SK-N-SH (cell line): ENCODE measurements around the gene EZR. TPM values are rescaled to one million over a fixed set of nuclear protein-coding genes. Genes with fewer than 3 reads are reported as not detected.

Experiments used
- CTCF ChIA-PET: fragments of 300-600, 350-600 bp; formaldehyde crosslinking; extraction: SDS; loops from one replicate; lab custom pipeline; 2021; lab: Yijun Ruan, JAX
- POLR2A ChIA-PET: fragments of 350-600 bp; sonication (Branson Sonifier 250); formaldehyde crosslinking; extraction: SDS; loops from one replicate; lab custom pipeline; 2020; ENCODE audit warnings: antibody characterized with exemption, inconsistent platforms; lab: Yijun Ruan, JAX
- DNase-seq: peaks from one replicate; pipeline ENCODE4 v3.0.0; 2012
- H2AFZ ChIP-seq: fragments of 200-600 bp; sonication (generic); 2 replicates; pipeline ENCODE4 v1.8.1; 2016; ENCODE audit warnings: antibody characterized with exemption, mild to moderate bottlenecking, low read depth
- H3F3A ChIP-seq: fragments of 200-600 bp; sonication (generic); replicated peaks from 2 replicates; pipeline ENCODE3; 2016; ENCODE audit warnings: antibody characterized with exemption, mild to moderate bottlenecking; ENCODE audit not compliant: insufficient read depth
- H3K27ac ChIP-seq, 2 experiments: fragments of 200-500 bp in 1 of 2; fragments of 200-600 bp in 1 of 2; sonication (Bioruptor generic) in 1 of 2; sonication (generic), shearing (Covaris generic) in 1 of 2; 2 replicates each; pipeline versions ENCODE4 v1.5.1 to v1.6.1; 2014 to 2016; ENCODE audit warnings: low read depth in 2 of 2, inconsistent platforms in 1 of 2, low read length in 1 of 2, mild to moderate bottlenecking in 1 of 2, mixed read lengths in 1 of 2
- H3K27me3 ChIP-seq: fragments of 200-600 bp; sonication (generic), shearing (Covaris generic); 2 replicates; pipeline ENCODE4 v1.6.1; 2016; ENCODE audit warnings: mixed run types; ENCODE audit not compliant: insufficient read depth
- H3K36me3 ChIP-seq, 2 experiments: fragments of 200-500 bp in 1 of 2; fragments of 200-600 bp in 1 of 2; sonication (Bioruptor generic) in 1 of 2; sonication (generic) in 1 of 2; replicated peaks in 1 of 2; 2 replicates each; pipeline versions ENCODE3 to v1.5.1; 2014 to 2016; ENCODE audit warnings: low read length in 1 of 2, mild to moderate bottlenecking in 1 of 2; ENCODE audit not compliant: insufficient read depth in 2 of 2, control insufficient read depth in 1 of 2
- H3K4me1 ChIP-seq, 2 experiments: fragments of 200-500 bp in 1 of 2; fragments of 200-600 bp in 1 of 2; sonication (Bioruptor generic) in 1 of 2; sonication (generic), shearing (Covaris generic) in 1 of 2; 2 replicates each; pipeline versions ENCODE4 v1.5.1 to v1.6.1; 2014 to 2016; ENCODE audit warnings: low read depth in 1 of 2, low read length in 1 of 2, mixed run types in 1 of 2; ENCODE audit not compliant: insufficient read depth in 2 of 2, control insufficient read depth in 1 of 2
- H3K4me2 ChIP-seq: fragments of 200-600 bp; sonication (generic), shearing (Covaris generic); 2 replicates; pipeline ENCODE4 v1.6.1; 2017; ENCODE audit warnings: mixed run types
- H3K4me3 ChIP-seq, 2 experiments: fragments of 200-500 bp in 1 of 2; fragments of 200-600 bp in 1 of 2; sonication (Bioruptor generic) in 1 of 2; sonication (generic), shearing (Covaris generic) in 1 of 2; 2 replicates each; pipeline versions ENCODE4 v1.5.1 to v1.8.1; 2014 to 2016; ENCODE audit warnings: low read depth in 2 of 2, inconsistent platforms in 1 of 2, low read length in 1 of 2, mild to moderate bottlenecking in 1 of 2, mixed read lengths in 1 of 2, moderate library complexity in 1 of 2
- H3K79me2 ChIP-seq: fragments of 200-600 bp; sonication (generic); 2 replicates; pipeline ENCODE4 v1.8.1; 2017; ENCODE audit warnings: mild to moderate bottlenecking; ENCODE audit not compliant: insufficient read depth
- H3K9ac ChIP-seq: fragments of 200-600 bp; sonication (generic); 2 replicates; pipeline ENCODE4 v1.6.1; 2017; ENCODE audit warnings: mixed run types
- H3K9me2 ChIP-seq: fragments of 200-600 bp; sonication (generic); 2 replicates; pipeline ENCODE4 v1.6.1; 2017; ENCODE audit warnings: mixed run types
- H3K9me3 ChIP-seq: fragments of 200-600 bp; sonication (generic); 2 replicates; pipeline ENCODE4 v1.6.1; 2017; ENCODE audit warnings: mixed run types, mild to moderate bottlenecking, moderate library complexity
- H4K20me1 ChIP-seq: fragments of 200-600 bp; sonication (generic); 2 replicates; pipeline ENCODE4 v1.6.1; 2017; ENCODE audit warnings: mild to moderate bottlenecking, mixed run types; ENCODE audit not compliant: insufficient read depth
- CHD2 ChIP-seq: fragments of 150-350 bp; IDR thresholded peaks from 2 replicates; pipeline ENCODE4 v1.6.1; 2018; ENCODE audit warnings: low read length; ENCODE audit not compliant: partially characterized antibody
- ELF1 ChIP-seq: IDR thresholded peaks from 2 replicates; pipeline ENCODE4 v1.4.0; 2012
- EP300 ChIP-seq, 2 experiments: IDR thresholded peaks; 2 replicates each; pipeline versions ENCODE4 v1.4.0 to v1.6.1; 2012; ENCODE audit warnings: borderline replicate concordance in 1 of 2, low read depth in 1 of 2, low read length in 1 of 2
- EZH2phosphoT487 ChIP-seq: fragments of 200-600 bp; sonication (generic); IDR thresholded peaks from 2 replicates; pipeline ENCODE4 v1.6.1; 2017; ENCODE audit warnings: low read depth, mixed run types, mild to moderate bottlenecking, antibody characterized with exemption, moderate library complexity, borderline replicate concordance
- FOSL2 ChIP-seq: IDR thresholded peaks from 2 replicates; pipeline ENCODE4 v1.4.0; 2012; ENCODE audit warnings: low read depth, mild to moderate bottlenecking, moderate library complexity, borderline replicate concordance
- FOXJ3 ChIP-seq: sonication (generic); formaldehyde crosslinking; IDR thresholded peaks from 2 replicates; pipeline ENCODE4 v1.5.1; 2020; ENCODE audit warnings: mild to moderate bottlenecking, missing genetic modification reagents
- FOXM1 ChIP-seq: IDR thresholded peaks from 2 replicates; pipeline ENCODE4 v1.4.0; 2012; ENCODE audit warnings: low read depth, mild to moderate bottlenecking
- GATA2 ChIP-seq: sonication (generic); formaldehyde crosslinking; IDR thresholded peaks from 2 replicates; pipeline ENCODE4 v1.5.0; 2020; ENCODE audit warnings: mild to moderate bottlenecking, missing genetic modification reagents
- JUND ChIP-seq: IDR thresholded peaks from 2 replicates; pipeline ENCODE4 v1.4.0; 2012
- MAX ChIP-seq: IDR thresholded peaks from 2 replicates; pipeline ENCODE4 v1.4.0; 2012; ENCODE audit warnings: low read depth
- MEF2A ChIP-seq: IDR thresholded peaks from 2 replicates; pipeline ENCODE4 v1.4.0; 2012; ENCODE audit warnings: low read depth, borderline replicate concordance
- MXI1 ChIP-seq: IDR thresholded peaks from 2 replicates; pipeline ENCODE4 v1.6.1; 2012; ENCODE audit warnings: mild to moderate bottlenecking, low read depth, low read length, improper control_type of control experiment
- NFIC ChIP-seq: IDR thresholded peaks from 2 replicates; pipeline ENCODE4 v1.4.0; 2012; ENCODE audit warnings: borderline replicate concordance
- NRF1 ChIP-seq: IDR thresholded peaks from 2 replicates; pipeline ENCODE4 v1.6.1; 2012; ENCODE audit warnings: low read depth, mild to moderate bottlenecking, low read length
- POLR2AphosphoS5 ChIP-seq: IDR thresholded peaks from 2 replicates; pipeline ENCODE4 v1.6.1; 2012; ENCODE audit warnings: low read depth, low read length
- RAD21 ChIP-seq: IDR thresholded peaks from 2 replicates; pipeline ENCODE4 v1.6.1; 2012; ENCODE audit warnings: mild to moderate bottlenecking, low read length
- RCOR1 ChIP-seq: fragments of 150-350 bp; IDR thresholded peaks from 2 replicates; pipeline ENCODE4 v1.6.1; 2017; ENCODE audit warnings: antibody characterized with exemption, low read length
- RFX5 ChIP-seq: IDR thresholded peaks from 2 replicates; pipeline ENCODE4 v1.6.1; 2012; ENCODE audit warnings: mild to moderate bottlenecking, improper control_type of control experiment, low read length
- RXRA ChIP-seq: IDR thresholded peaks from 2 replicates; pipeline ENCODE4 v1.4.0; 2012; ENCODE audit warnings: low read depth, mild to moderate bottlenecking, borderline replicate concordance
- SIN3A ChIP-seq: IDR thresholded peaks from 2 replicates; pipeline ENCODE4 v1.6.1; 2012; ENCODE audit warnings: low read depth, mild to moderate bottlenecking, low read length, moderate library complexity, borderline replicate concordance
- SMC3 ChIP-seq: IDR thresholded peaks from 2 replicates; pipeline ENCODE4 v1.6.1; 2012; ENCODE audit warnings: low read depth, low read length, improper control_type of control experiment
- TAF1 ChIP-seq: IDR thresholded peaks from 2 replicates; pipeline ENCODE4 v1.6.1; 2012; ENCODE audit warnings: low read depth, mild to moderate bottlenecking, low read length, moderate library complexity, borderline replicate concordance
- TCF12 ChIP-seq: IDR thresholded peaks from 2 replicates; pipeline ENCODE4 v1.4.0; 2012
- TEAD4 ChIP-seq: IDR thresholded peaks from 2 replicates; pipeline ENCODE4 v1.4.0; 2012; ENCODE audit warnings: mild to moderate bottlenecking, borderline replicate concordance; ENCODE audit not compliant: insufficient read depth
- YY1 ChIP-seq: IDR thresholded peaks from 2 replicates; pipeline ENCODE4 v1.4.0; 2012; ENCODE audit warnings: low read depth, mild to moderate bottlenecking
- WGBS: methylation state at CpG from one replicate; pipeline ENCODE4 v1.1.6; 2017; ENCODE audit warnings: low lambda C conversion rate; 5-methylcytosine and 5-hydroxymethylcytosine counted together
- polyA plus RNA-seq, 3 experiments: library from polyadenylated mRNA; depleted of rRNA; stranded (reverse); fragments of >200 nt; gene quantifications; 2 replicates each; pipeline ENCODE4 v1.2.3, GENCODE V29; 2012
- TF ChIP-seq, protein P1 (sequence below): IDR thresholded peaks from 2 replicates; pipeline ENCODE4 v1.6.1; 2012; ENCODE audit warnings: mild to moderate bottlenecking, low read depth, low read length, moderate library complexity
- TF ChIP-seq, protein P2 (sequence below): IDR thresholded peaks from 2 replicates; pipeline ENCODE4 v1.4.0; 2012; ENCODE audit warnings: low read depth, borderline replicate concordance

Gene EZR
- polyA plus RNA-seq, 1 of the 3 experiments (the other 2 are of a cell fraction): 92.0 TPM

GRCh38 chr6:158754738-158755137 is 64.4 kb downstream of the EZR start:
- Histone ChIP-seq H3K27ac (peak overlapping the region in 1 of 2 experiments; percentile 60; a peak in 2 of 4 replicates), H4K20me1 (no peaks in the 10 kb centered on the region), H3F3A (no peaks in the 10 kb centered on the region), H3K36me3 (no peaks in the 10 kb centered on the region), H3K9me2 (no peaks in the 10 kb centered on the region), H3K9ac (no peak overlapping the region), H3K9me3 (no peaks in the 10 kb centered on the region), H2AFZ (no peak overlapping the region), H3K79me2 (no peaks in the 10 kb centered on the region), H3K27me3 (no peaks in the 10 kb centered on the region), H3K4me1 (peaks cover 9 to 65% of the 10 kb centered on the region in 2 experiments; a peak in 3 of 4 replicates), H3K4me2 (no peak overlapping the region), H3K4me3 (no peak overlapping the region)
- WGBS: 75% methylated on average over 11 of the region's 11 CpGs
- POLR2A ChIA-PET: interaction anchor here (0.8 to 0.9 kb wide), 3 partner anchors 10 to 64 kb away, joined by 3 read pairs; partner anchors contain the start of gene EZR
- peak; percentile 82 for DNase-seq
- CTCF ChIA-PET: interaction anchor here (0.8 to 1.7 kb wide), 7 partner anchors 13 to 218 kb away, joined by 3 to 8 read pairs (median 4); no protein-coding TSS in a partner anchor
- TF ChIP-seq MAX (no peak), EZH2phosphoT487 (no peak), SMC3 (no peak), EP300 (IDR thresholded peaks at IDR 0.05; ENCODE audit: borderline replicate concordance in 1 of 2, low read depth in 1 of 2, low read length in 1 of 2) (peak in 1 of 2 experiments; percentile 91; a peak in 2 of 4 replicates), RFX5 (no peak), TCF12 (peak; percentile 33), CHD2 (peak; percentile 77), SIN3A (no peak), RCOR1 (peak; percentile 95), NFIC (no peak), RAD21 (peak; percentile 38; the same call in 1 of the 2 replicates), JUND (no peak), TEAD4 (no peak), FOSL2 (no peak), MXI1 (no peak), TAF1 (no peak), FOXM1 (no peak), GATA2 (CRISPR knock-in tag) (peak; percentile 92), POLR2AphosphoS5 (no peak), FOXJ3 (CRISPR knock-in tag) (0 out of 2 replicates have a peak, but pooled peaks have one; percentile 57), NRF1 (no peak), YY1 (no peak), RXRA (no peak), MEF2A (no peak), ELF1 (no peak)
- TF ChIP-seq, protein P1, sequence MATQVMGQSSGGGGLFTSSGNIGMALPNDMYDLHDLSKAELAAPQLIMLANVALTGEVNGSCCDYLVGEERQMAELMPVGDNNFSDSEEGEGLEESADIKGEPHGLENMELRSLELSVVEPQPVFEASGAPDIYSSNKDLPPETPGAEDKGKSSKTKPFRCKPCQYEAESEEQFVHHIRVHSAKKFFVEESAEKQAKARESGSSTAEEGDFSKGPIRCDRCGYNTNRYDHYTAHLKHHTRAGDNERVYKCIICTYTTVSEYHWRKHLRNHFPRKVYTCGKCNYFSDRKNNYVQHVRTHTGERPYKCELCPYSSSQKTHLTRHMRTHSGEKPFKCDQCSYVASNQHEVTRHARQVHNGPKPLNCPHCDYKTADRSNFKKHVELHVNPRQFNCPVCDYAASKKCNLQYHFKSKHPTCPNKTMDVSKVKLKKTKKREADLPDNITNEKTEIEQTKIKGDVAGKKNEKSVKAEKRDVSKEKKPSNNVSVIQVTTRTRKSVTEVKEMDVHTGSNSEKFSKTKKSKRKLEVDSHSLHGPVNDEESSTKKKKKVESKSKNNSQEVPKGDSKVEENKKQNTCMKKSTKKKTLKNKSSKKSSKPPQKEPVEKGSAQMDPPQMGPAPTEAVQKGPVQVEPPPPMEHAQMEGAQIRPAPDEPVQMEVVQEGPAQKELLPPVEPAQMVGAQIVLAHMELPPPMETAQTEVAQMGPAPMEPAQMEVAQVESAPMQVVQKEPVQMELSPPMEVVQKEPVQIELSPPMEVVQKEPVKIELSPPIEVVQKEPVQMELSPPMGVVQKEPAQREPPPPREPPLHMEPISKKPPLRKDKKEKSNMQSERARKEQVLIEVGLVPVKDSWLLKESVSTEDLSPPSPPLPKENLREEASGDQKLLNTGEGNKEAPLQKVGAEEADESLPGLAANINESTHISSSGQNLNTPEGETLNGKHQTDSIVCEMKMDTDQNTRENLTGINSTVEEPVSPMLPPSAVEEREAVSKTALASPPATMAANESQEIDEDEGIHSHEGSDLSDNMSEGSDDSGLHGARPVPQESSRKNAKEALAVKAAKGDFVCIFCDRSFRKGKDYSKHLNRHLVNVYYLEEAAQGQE: no peak
- TF ChIP-seq, protein P2, sequence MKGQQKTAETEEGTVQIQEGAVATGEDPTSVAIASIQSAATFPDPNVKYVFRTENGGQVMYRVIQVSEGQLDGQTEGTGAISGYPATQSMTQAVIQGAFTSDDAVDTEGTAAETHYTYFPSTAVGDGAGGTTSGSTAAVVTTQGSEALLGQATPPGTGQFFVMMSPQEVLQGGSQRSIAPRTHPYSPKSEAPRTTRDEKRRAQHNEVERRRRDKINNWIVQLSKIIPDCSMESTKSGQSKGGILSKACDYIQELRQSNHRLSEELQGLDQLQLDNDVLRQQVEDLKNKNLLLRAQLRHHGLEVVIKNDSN: no peak
